K562 (cell line): ENCODE measurements around the gene DAB2. TPM values are rescaled to one million over a fixed set of nuclear protein-coding genes. Genes with fewer than 3 reads are reported as not detected.

Experiments
- ATAC-seq: fragments of 200-7000 bp; cut with Tn5 transposase; 3 replicates; pipeline ENCODE4 v1.9.1; 2020; ENCODE audit warnings: moderate library complexity
- BruUV-seq: library from RNA; stranded (reverse); fragments of 400-500 nt; replicated peaks from 2 replicates; lab custom pipeline; 2021; lab: Mats Ljungman, UMichigan
- CTCF ChIA-PET: fragments of 300-600 bp; formaldehyde crosslinking; extraction: SDS; loops from one replicate; lab custom pipeline; 2021; ENCODE audit warnings: low intra/inter-chr PET ratio; lab: Yijun Ruan, JAX
- POLR2A ChIA-PET: fragments of 300-600, 350-650 bp; sonication (Branson Sonifier 250); formaldehyde crosslinking; extraction: SDS; loops from one replicate; lab custom pipeline; 2021; ENCODE audit warnings: antibody characterized with exemption, inconsistent platforms; lab: Yijun Ruan, JAX
- DNase-seq, 4 experiments: peaks; one replicate each; pipeline versions ENCODE4 v3.0.0 to v3.0.0-alpha.2; 2011 to 2018; ENCODE audit warnings: low spot score in 3 of 4, mixed read lengths in 3 of 4; ENCODE audit errors: extremely low read depth in 1 of 4
- FAIRE-seq: peaks from 2 replicates; lab custom pipeline; 2011; peaks lifted over from hg19 to GRCh38; lab: Jason Lieb, UNC
- H2AFZ ChIP-seq: 2 replicates; pipeline ENCODE4 v1.6.0; 2011; ENCODE audit warnings: low read depth, low read length, control low read depth, inconsistent platforms
- H3K27ac ChIP-seq: fragments of 200-600 bp; 3 replicates; pipeline ENCODE4 v1.8.0; 2011; ENCODE audit warnings: low read depth, mild to moderate bottlenecking, control low read depth, inconsistent platforms, low read length, moderate library complexity, mixed read lengths; ENCODE audit errors: extremely low read depth
- H3K27me3 ChIP-seq, 2 experiments: fragments of 300-600 bp in 1 of 2; 2 replicates in 1 of 2; 3 replicates in 1 of 2; pipeline versions ENCODE4 v1.6.0 to v1.8.0; 2011; ENCODE audit warnings: inconsistent platforms in 2 of 2, low read length in 2 of 2, mild to moderate bottlenecking in 1 of 2, mixed read lengths in 1 of 2, moderate library complexity in 1 of 2; ENCODE audit not compliant: control insufficient read depth in 2 of 2, insufficient read depth in 2 of 2
- H3K36me3 ChIP-seq: fragments of 300-600 bp; 3 replicates; pipeline ENCODE4 v1.8.0; 2011; ENCODE audit warnings: mild to moderate bottlenecking, low read length, inconsistent platforms; ENCODE audit not compliant: control insufficient read depth, insufficient read depth
- H3K4me1 ChIP-seq, 2 experiments: fragments of 200-600 bp in 1 of 2; replicated peaks in 1 of 2; 2 replicates in 1 of 2; 3 replicates in 1 of 2; pipeline versions ENCODE4 v1.5.1 to v1.8.0; 2011; ENCODE audit warnings: inconsistent platforms in 2 of 2, low read length in 2 of 2, mild to moderate bottlenecking in 1 of 2, mixed read lengths in 1 of 2, moderate library complexity in 1 of 2; ENCODE audit not compliant: control insufficient read depth in 2 of 2, insufficient read depth in 2 of 2
- H3K4me2 ChIP-seq: 2 replicates; pipeline ENCODE4 v1.6.1; 2011; ENCODE audit warnings: low read length, control low read depth, inconsistent platforms, mixed read lengths; ENCODE audit not compliant: insufficient read depth
- H3K4me3 ChIP-seq: fragments of 200-600 bp; sonication (generic), shearing (Covaris generic); 2 replicates; pipeline ENCODE4 v1.5.1; 2016; ENCODE audit warnings: control low read depth, inconsistent platforms
- H3K79me2 ChIP-seq: fragments of 200-600 bp; 3 replicates; pipeline ENCODE4 v1.8.0; 2011; ENCODE audit warnings: low read length, inconsistent platforms; ENCODE audit not compliant: control insufficient read depth, insufficient read depth
- H3K9ac ChIP-seq, 2 experiments: 2 replicates each; pipeline versions ENCODE4 v1.6.0 to v1.6.1; 2011; ENCODE audit warnings: low read depth in 2 of 2, low read length in 2 of 2, control low read depth in 1 of 2, inconsistent platforms in 1 of 2, mild to moderate bottlenecking in 1 of 2, mixed read lengths in 1 of 2; ENCODE audit not compliant: insufficient read depth in 1 of 2
- H3K9me1 ChIP-seq: one replicate; pipeline ENCODE4 v1.6.0; 2011; ENCODE audit warnings: inconsistent platforms, mild to moderate bottlenecking, low read length, moderate library complexity; ENCODE audit not compliant: control insufficient read depth, insufficient read depth
- H3K9me3 ChIP-seq: replicated peaks from 2 replicates; pipeline ENCODE4 v1.5.1; 2011; ENCODE audit warnings: low read depth, low read length, inconsistent platforms; ENCODE audit not compliant: control insufficient read depth, insufficient read depth
- H4K20me1 ChIP-seq: replicated peaks from 2 replicates; pipeline ENCODE4 v1.6.1; 2011; ENCODE audit warnings: low read length, inconsistent platforms, mixed read lengths; ENCODE audit not compliant: control insufficient read depth, insufficient read depth
- BHLHE40 ChIP-seq: IDR thresholded peaks from 2 replicates; pipeline ENCODE4 v1.6.1; 2011; ENCODE audit warnings: low read length, improper control_type of control experiment
- FOXK1 ChIP-seq: sonication (generic); formaldehyde crosslinking; IDR thresholded peaks from 2 replicates; pipeline ENCODE4 v1.8.0; 2022; ENCODE audit warnings: missing genetic modification reagents, mild to moderate bottlenecking, borderline replicate concordance
- GABPA ChIP-seq: fragments of 200-800 bp; sonication (Bioruptor generic); conservative IDR thresholded peaks from 2 replicates; pipeline ENCODE4 v1.6.1; 2016; ENCODE audit warnings: low read depth, missing genetic modification characterization, missing compliant biosample characterization
- HNRNPH1 ChIP-seq: fragments of 200-400 bp; formaldehyde crosslinking; optimal IDR thresholded peaks from 2 replicates; pipeline ENCODE3; 2017; ENCODE audit warnings: low read depth, mild to moderate bottlenecking, low read length, moderate library complexity
- HNRNPLL ChIP-seq: fragments of 200-400 bp; formaldehyde crosslinking; IDR thresholded peaks from 2 replicates; pipeline ENCODE4 v1.6.1; 2017; ENCODE audit warnings: low read length, low read depth, mild to moderate bottlenecking; ENCODE audit not compliant: poor library complexity, severe bottlenecking
- KAT7 ChIP-seq: sonication (generic); formaldehyde crosslinking; IDR thresholded peaks from 2 replicates; pipeline ENCODE4 v1.8.0; 2022; ENCODE audit warnings: missing genetic modification reagents, mild to moderate bottlenecking, borderline replicate concordance
- KAT8 ChIP-seq: fragments of 450-650 bp; IDR thresholded peaks from 2 replicates; pipeline ENCODE4 v1.6.1; 2016; ENCODE audit warnings: low read depth, mild to moderate bottlenecking
- MBD2 ChIP-seq: sonication (generic); IDR thresholded peaks from 2 replicates; pipeline ENCODE4 v1.6.1; 2016; ENCODE audit warnings: low read depth, borderline replicate concordance
- MXI1 ChIP-seq: IDR thresholded peaks from 2 replicates; pipeline ENCODE4 v1.6.1; 2011; ENCODE audit warnings: low read depth, mild to moderate bottlenecking, improper control_type of control experiment, low read length
- NFIX ChIP-seq: fragments of 250-450 bp; sonication (Bioruptor Pico); IDR thresholded peaks from 2 replicates; pipeline ENCODE4 v1.4.0; 2020; ENCODE audit warnings: low read depth, mild to moderate bottlenecking, moderate library complexity
- NR3C1 ChIP-seq: sonication (generic); formaldehyde crosslinking; IDR thresholded peaks from 2 replicates; pipeline ENCODE4 v1.8.1; 2022; ENCODE audit warnings: missing genetic modification reagents
- PML ChIP-seq: IDR thresholded peaks from 2 replicates; pipeline ENCODE4 v1.6.1; 2012; ENCODE audit warnings: low read length, inconsistent platforms
- XRCC4 ChIP-seq: IDR thresholded peaks from one replicate; pipeline ENCODE4 v1.6.1; 2011; ENCODE audit not compliant: insufficient read depth, insufficient read length; ENCODE audit errors: extremely low read depth
- ZNF124 ChIP-seq: sonication (generic); formaldehyde crosslinking; IDR thresholded peaks from 2 replicates; pipeline ENCODE4 v1.8.1; 2022; ENCODE audit warnings: missing genetic modification reagents
- ZNF274 ChIP-seq: IDR thresholded peaks from 2 replicates; pipeline ENCODE4 v1.6.1; 2011; ENCODE audit warnings: low read depth, mild to moderate bottlenecking, low read length, moderate library complexity, borderline replicate concordance
- WGBS: fragments of 100-300 bp; shearing (Covaris generic); methylation state at CpG from one replicate; pipeline ENCODE4 v1.1.6; 2016; ENCODE audit warnings: low coverage, mixed read lengths; ENCODE audit not compliant: insufficient coverage; ENCODE audit errors: missing lambda C conversion rate; 5-methylcytosine and 5-hydroxymethylcytosine counted together
- in situ Hi-C: fragments of 300-500 bp; cut with MboI; formaldehyde crosslinking; loops from 4 replicates; pipeline ENCODE4 v1.15.0; 2018; ENCODE audit warnings: inconsistent platforms, mixed read lengths
- intact Hi-C: fragments of 100-400 bp; cut with micrococcal nuclease; formaldehyde crosslinking; loops from 2 replicates; pipeline ENCODE4 v1.14.2; 2022
- polyA plus RNA-seq, 8 experiments: library from polyadenylated mRNA; depleted of rRNA in 4 of 8; stranded (reverse) in 5 of 8; unstranded in 3 of 8; fragments of >200 nt; fragmentation: Nextera tagmentation in 2 of 8; fragmentation: Illumina TruSeq in 1 of 8; extraction: Ambion mirVana in 2 of 8; extraction: Trizol in 1 of 8; gene quantifications; 2 replicates each; pipeline versions ENCODE4 v1.2.1 to v1.2.3, GENCODE V29; 2011 to 2014; ENCODE audit warnings: inconsistent platforms in 1 of 8, missing spikeins in 1 of 8
- total RNA-seq, 7 experiments: library from RNA; depleted of rRNA in 6 of 7; stranded (reverse); fragments of >200 nt in 6 of 7; fragmentation: Illumina TruSeq in 2 of 7; extraction: Trizol in 2 of 7; gene quantifications; 2 replicates each; pipeline versions ENCODE4 v1.2.1 to v1.2.3, GENCODE V29; 2011 to 2021; ENCODE audit warnings: low replicate concordance in 1 of 7
- TF ChIP-seq, protein P1 (sequence below): fragments of 250-450 bp; sonication (Bioruptor Pico); IDR thresholded peaks from 2 replicates; pipeline ENCODE4 v1.8.0; 2022; ENCODE audit warnings: inconsistent platforms
- TF ChIP-seq, protein P2 (sequence below): conservative IDR thresholded peaks from 2 replicates; pipeline ENCODE4 v1.6.1; 2011; ENCODE audit warnings: low read depth, mild to moderate bottlenecking, low read length; ENCODE audit not compliant: control insufficient read depth
- TF ChIP-seq, protein P3 (sequence below): fragments of 450-650 bp; IDR thresholded peaks from 2 replicates; pipeline ENCODE4 v1.7.0; 2016; ENCODE audit warnings: borderline replicate concordance

DAB2 gene
- total and polyA plus RNA-seq, 9 of the 15 experiments (the other 6 are each of a cell fraction or from before 2014, with no cell fraction given), result 6.6 to 29.9 (median 24.1) TPM

DNA sequence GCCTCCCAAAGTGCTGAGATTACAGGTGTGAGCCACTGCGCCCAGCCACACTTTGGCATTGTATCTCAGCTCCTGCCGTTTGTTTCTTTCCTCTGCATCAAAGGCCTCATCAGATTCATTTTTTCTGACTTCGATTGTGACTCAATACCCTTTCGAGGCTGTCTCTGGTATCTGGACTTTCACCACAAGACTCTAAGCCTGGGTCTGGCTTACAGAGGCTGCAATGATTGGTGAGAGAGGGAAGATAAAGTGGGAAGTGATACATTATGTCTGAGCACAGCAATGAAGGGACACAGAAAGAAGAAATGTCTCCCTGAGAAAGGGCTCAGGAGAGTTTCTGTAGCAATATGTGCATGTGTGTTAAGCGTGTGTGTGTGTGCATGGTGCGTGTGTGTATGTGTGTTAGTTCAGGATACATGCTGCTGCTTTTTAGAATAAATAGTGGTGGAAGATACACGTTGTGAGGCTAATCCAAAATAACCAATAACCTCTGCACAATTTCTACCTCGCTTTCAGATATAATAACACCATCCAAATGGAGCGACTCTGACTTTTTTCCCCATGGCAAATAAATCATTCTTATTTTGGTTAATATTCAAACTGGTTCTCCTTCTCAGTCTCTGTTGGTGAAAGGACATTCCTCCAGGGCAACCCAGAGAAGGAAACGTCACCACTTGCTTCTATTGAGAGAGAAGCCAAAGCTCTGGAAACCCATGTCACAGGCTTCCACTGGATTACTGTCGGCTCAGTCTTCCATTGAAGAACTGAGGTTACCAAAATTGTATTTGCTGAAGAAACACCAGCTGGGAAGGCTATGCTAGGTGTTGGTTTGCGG, 8.1 kb upstream of the DAB2 start:
- no peak overlapping the region for H3K4me2 ChIP-seq
- FAIRE-seq (no peak), ATAC-seq (no peak; the same call in 2 of the 3 replicates), DNase-seq (no peak)
- H3K4me3 ChIP-seq, result no peak overlapping the region
- no TSS peak for BruUV-seq
- H3K9me3 ChIP-seq, result no peaks in the 10 kb centered on the region
- peaks cover 4 to 6% of the 10 kb centered on the region in 2 experiments; a peak in 1 of 5 replicates for H3K27me3 ChIP-seq
- H3K36me3 ChIP-seq, result no peaks in the 10 kb centered on the region
- 8% methylated on average over 12 of the region's 12 CpGs for WGBS
- intact Hi-C loops, result no loop called here
- no peaks in the 10 kb centered on the region for H4K20me1 ChIP-seq
- H3K9me1 ChIP-seq, result no peaks in the 10 kb centered on the region
- no peak overlapping the region for H3K9ac ChIP-seq
- CTCF ChIA-PET, result interaction anchor here (0.6 kb wide), 1 partner anchor 547 kb away, joined by 3 read pairs; no protein-coding TSS in a partner anchor
- TF ChIP-seq HNRNPLL (no peak), XRCC4 (no peak), ZNF274 (no peak), BHLHE40 (no peak), NFIX (CRISPR knock-in tag) (no peak), KAT8 (no peak), NR3C1 (no peak), MBD2 (no peak), FOXK1 (CRISPR knock-in tag) (no peak), ZNF124 (CRISPR knock-in tag) (no peak), MXI1 (no peak), GABPA (tag) (no peak), HNRNPH1 (no peak), PML (no peak), KAT7 (CRISPR knock-in tag) (no peak)
- TF ChIP-seq, protein P1, sequence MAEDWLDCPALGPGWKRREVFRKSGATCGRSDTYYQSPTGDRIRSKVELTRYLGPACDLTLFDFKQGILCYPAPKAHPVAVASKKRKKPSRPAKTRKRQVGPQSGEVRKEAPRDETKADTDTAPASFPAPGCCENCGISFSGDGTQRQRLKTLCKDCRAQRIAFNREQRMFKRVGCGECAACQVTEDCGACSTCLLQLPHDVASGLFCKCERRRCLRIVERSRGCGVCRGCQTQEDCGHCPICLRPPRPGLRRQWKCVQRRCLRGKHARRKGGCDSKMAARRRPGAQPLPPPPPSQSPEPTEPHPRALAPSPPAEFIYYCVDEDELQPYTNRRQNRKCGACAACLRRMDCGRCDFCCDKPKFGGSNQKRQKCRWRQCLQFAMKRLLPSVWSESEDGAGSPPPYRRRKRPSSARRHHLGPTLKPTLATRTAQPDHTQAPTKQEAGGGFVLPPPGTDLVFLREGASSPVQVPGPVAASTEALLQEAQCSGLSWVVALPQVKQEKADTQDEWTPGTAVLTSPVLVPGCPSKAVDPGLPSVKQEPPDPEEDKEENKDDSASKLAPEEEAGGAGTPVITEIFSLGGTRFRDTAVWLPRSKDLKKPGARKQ (CRISPR knock-in tag), result no peak
- TF ChIP-seq, protein P2, sequence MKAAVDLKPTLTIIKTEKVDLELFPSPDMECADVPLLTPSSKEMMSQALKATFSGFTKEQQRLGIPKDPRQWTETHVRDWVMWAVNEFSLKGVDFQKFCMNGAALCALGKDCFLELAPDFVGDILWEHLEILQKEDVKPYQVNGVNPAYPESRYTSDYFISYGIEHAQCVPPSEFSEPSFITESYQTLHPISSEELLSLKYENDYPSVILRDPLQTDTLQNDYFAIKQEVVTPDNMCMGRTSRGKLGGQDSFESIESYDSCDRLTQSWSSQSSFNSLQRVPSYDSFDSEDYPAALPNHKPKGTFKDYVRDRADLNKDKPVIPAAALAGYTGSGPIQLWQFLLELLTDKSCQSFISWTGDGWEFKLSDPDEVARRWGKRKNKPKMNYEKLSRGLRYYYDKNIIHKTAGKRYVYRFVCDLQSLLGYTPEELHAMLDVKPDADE, result no peak
- TF ChIP-seq, protein P3, sequence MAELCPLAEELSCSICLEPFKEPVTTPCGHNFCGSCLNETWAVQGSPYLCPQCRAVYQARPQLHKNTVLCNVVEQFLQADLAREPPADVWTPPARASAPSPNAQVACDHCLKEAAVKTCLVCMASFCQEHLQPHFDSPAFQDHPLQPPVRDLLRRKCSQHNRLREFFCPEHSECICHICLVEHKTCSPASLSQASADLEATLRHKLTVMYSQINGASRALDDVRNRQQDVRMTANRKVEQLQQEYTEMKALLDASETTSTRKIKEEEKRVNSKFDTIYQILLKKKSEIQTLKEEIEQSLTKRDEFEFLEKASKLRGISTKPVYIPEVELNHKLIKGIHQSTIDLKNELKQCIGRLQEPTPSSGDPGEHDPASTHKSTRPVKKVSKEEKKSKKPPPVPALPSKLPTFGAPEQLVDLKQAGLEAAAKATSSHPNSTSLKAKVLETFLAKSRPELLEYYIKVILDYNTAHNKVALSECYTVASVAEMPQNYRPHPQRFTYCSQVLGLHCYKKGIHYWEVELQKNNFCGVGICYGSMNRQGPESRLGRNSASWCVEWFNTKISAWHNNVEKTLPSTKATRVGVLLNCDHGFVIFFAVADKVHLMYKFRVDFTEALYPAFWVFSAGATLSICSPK, result no peak
- H3K79me2 ChIP-seq, result no peaks in the 10 kb centered on the region
- POLR2A ChIA-PET, result no interaction called here
- H3K4me1 ChIP-seq, result no peaks in the 10 kb centered on the region
- no peak overlapping the region for H3K27ac ChIP-seq
- no peak overlapping the region for H2AFZ ChIP-seq
- in situ Hi-C loops, result no loop called here
